Gastrocnemius medialis (tissue), 4 donors: ENCODE results near the gene EPB41L3. TPM values are rescaled to one million over a fixed set of nuclear protein-coding genes. Genes with fewer than 3 reads are reported as not detected.

Source experiments
- ATAC-seq, 2 donors: fragments of 150-250 bp; one replicate each; pipeline ENCODE4 v1.9.1; 2016
- DNase-seq, 2 donors: peaks; one replicate each; pipeline ENCODE4 v3.0.0-alpha.2; 2019
- H3K27ac ChIP-seq, 4 donors: fragments of 200-600 bp; sonication (generic); 1 replicate in 1 of 4; 2 replicates in 3 of 4; pipeline ENCODE4 v1.5.1; 2016 to 2018; ENCODE audit warnings: mild to moderate bottlenecking in 2 of 4, moderate library complexity in 1 of 4
- H3K27me3 ChIP-seq, 3 donors: fragments of 200-600 bp; sonication (generic) in 2 of 3; 1 replicate in 1 of 3; 2 replicates in 2 of 3; pipeline versions ENCODE4 v1.5.1 to v1.6.0; 2016 to 2019; ENCODE audit warnings: mild to moderate bottlenecking in 1 of 3, moderate library complexity in 1 of 3
- H3K36me3 ChIP-seq, 2 donors: fragments of 200-600 bp; sonication (generic) in 1 of 2; one replicate each; pipeline ENCODE4 v1.5.1; 2017 to 2018
- H3K4me1 ChIP-seq, 2 donors: fragments of 200-600 bp; sonication (generic) in 1 of 2; one replicate each; pipeline ENCODE4 v1.5.1; 2016 to 2017; ENCODE audit warnings: mild to moderate bottlenecking in 2 of 2
- H3K4me3 ChIP-seq, 4 donors: fragments of 200-600 bp; sonication (generic) in 3 of 4; 1 replicate in 1 of 4; 2 replicates in 3 of 4; pipeline ENCODE4 v1.5.1; 2016 to 2019; ENCODE audit warnings: mild to moderate bottlenecking in 2 of 4
- H3K9me3 ChIP-seq, 3 donors: fragments of 200-600 bp; sonication (generic) in 2 of 3; 1 replicate in 1 of 3; 2 replicates in 2 of 3; pipeline ENCODE4 v1.5.1; 2016 to 2019
- POLR2A ChIP-seq, 2 donors: fragments of 450-650 bp; IDR thresholded peaks; one replicate each; pipeline ENCODE4 v1.6.1; 2017; ENCODE audit warnings: antibody characterized with exemption in 2 of 2, mild to moderate bottlenecking in 2 of 2, moderate library complexity in 2 of 2
- in situ Hi-C, 4 donors: fragments of 200-750 bp; cut with MboI; loops; one replicate each; pipeline versions ENCODE4 v1.15.0 to v1.8.0; 2017; ENCODE audit warnings: low sequenced_read_pairs in 4 of 4
- intact Hi-C: fragments of 100-400 bp; cut with DNase I; formaldehyde crosslinking; loops from one replicate; pipeline ENCODE4 v1.15.1; 2023; ENCODE audit warnings: low total_unique reads
- total RNA-seq, 4 donors: library from RNA; depleted of rRNA; stranded (reverse); fragments of >200 nt; gene quantifications; one replicate each; pipeline versions ENCODE4 v1.1.0 to v1.2.3, GENCODE V29; 2016
- TF ChIP-seq, protein P1 (sequence below), 5 experiments: fragments of 450-650 bp in 3 of 5; fragments of 200-600 bp in 2 of 5; sonication (generic) in 2 of 5; IDR thresholded peaks in 4 of 5; conservative IDR thresholded peaks in 1 of 5; 1 replicate in 4 of 5; 2 replicates in 1 of 5; pipeline ENCODE4 v1.5.1; 2016 to 2019; ENCODE audit warnings: antibody characterized with exemption in 5 of 5, mild to moderate bottlenecking in 3 of 5, moderate library complexity in 3 of 5

EPB41L3 gene
- total RNA-seq, 4 donors from 2014 or later = 9.2 to 24.4 (median 14.5) TPM

DNA sequence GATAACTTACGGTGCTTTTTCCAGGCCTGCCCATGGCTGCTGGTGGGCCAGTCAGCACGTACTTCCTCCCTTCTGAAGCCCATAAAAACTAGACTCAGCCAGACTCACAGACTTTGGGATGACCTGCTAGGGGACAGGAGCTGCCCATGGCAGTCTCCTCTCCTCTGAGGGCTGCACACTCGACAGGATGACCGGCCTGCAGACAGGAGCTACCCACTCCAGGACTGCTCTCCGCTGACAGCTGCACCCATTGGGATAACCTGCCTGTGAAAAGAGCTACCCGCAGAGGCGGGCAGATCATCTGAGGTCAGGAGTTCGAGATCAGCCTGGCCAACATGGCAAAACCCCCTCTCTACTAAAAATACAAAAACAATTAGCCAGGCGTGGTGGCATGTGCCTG is 75.4 kb downstream of the EPB41L3 start:
- Histone ChIP-seq H3K9me3 (no peaks in the 10 kb centered on the region), H3K4me1 (no peaks in the 10 kb centered on the region), H3K27me3 (no peaks in the 10 kb centered on the region), H3K27ac (no peak overlapping the region), H3K36me3 (no peaks in the 10 kb centered on the region), H3K4me3 (no peak overlapping the region)
- no peak for TF ChIP-seq POLR2A (IDR thresholded peaks at IDR 0.05)
- TF ChIP-seq, protein P1, sequence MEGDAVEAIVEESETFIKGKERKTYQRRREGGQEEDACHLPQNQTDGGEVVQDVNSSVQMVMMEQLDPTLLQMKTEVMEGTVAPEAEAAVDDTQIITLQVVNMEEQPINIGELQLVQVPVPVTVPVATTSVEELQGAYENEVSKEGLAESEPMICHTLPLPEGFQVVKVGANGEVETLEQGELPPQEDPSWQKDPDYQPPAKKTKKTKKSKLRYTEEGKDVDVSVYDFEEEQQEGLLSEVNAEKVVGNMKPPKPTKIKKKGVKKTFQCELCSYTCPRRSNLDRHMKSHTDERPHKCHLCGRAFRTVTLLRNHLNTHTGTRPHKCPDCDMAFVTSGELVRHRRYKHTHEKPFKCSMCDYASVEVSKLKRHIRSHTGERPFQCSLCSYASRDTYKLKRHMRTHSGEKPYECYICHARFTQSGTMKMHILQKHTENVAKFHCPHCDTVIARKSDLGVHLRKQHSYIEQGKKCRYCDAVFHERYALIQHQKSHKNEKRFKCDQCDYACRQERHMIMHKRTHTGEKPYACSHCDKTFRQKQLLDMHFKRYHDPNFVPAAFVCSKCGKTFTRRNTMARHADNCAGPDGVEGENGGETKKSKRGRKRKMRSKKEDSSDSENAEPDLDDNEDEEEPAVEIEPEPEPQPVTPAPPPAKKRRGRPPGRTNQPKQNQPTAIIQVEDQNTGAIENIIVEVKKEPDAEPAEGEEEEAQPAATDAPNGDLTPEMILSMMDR (IDR thresholded peaks at IDR 0.05 in 4 of 5, conservative IDR thresholded peaks at IDR 0.05 in 1 of 5) = no peak
- in situ Hi-C loops (no loop called here), intact Hi-C loops (no loop called here)
- no peak for DNase-seq
- ATAC-seq = no peak

- no peaks in the 10 kb centered on the region for H3K36me3 ChIP-seq
- no peaks in the 10 kb centered on the region for H3K4me1 ChIP-seq
- H3K9me3 ChIP-seq = no peaks in the 10 kb centered on the region
- TF ChIP-seq POLR2A (IDR thresholded peaks at IDR 0.05) = no peak
- TF ChIP-seq, protein P1 (IDR thresholded peaks at IDR 0.05 in 4 of 5, conservative IDR thresholded peaks at IDR 0.05 in 1 of 5) = no peak
- intact Hi-C loops = no loop called here
- DNase-seq (no peak), ATAC-seq (no peak)
- H3K27ac ChIP-seq = no peak overlapping the region
- no peak overlapping the region for H3K4me3 ChIP-seq
- in situ Hi-C loops = no loop called here
- H3K27me3 ChIP-seq = no peaks in the 10 kb centered on the region
Observed at GRCh38 chr18:5467671-5468070, 76.1 kb downstream of the EPB41L3 start.

GRCh38 chr18:5466256-5466655 is 77.5 kb downstream of the EPB41L3 start:
- TF ChIP-seq POLR2A (IDR thresholded peaks at IDR 0.05) = no peak
- TF ChIP-seq, protein P1 (IDR thresholded peaks at IDR 0.05 in 4 of 5, conservative IDR thresholded peaks at IDR 0.05 in 1 of 5) = no peak
- H3K27me3 ChIP-seq = no peaks in the 10 kb centered on the region
- no peaks in the 10 kb centered on the region for H3K4me1 ChIP-seq
- no peak for ATAC-seq
- H3K36me3 ChIP-seq = no peaks in the 10 kb centered on the region
- H3K27ac ChIP-seq = no peak overlapping the region
- in situ Hi-C loops (no loop called here), intact Hi-C loops (no loop called here)
- H3K4me3 ChIP-seq = no peak overlapping the region
- no peak for DNase-seq
- no peaks in the 10 kb centered on the region for H3K9me3 ChIP-seq

- H3K27ac ChIP-seq = no peak overlapping the region
- DNase-seq (no peak), ATAC-seq (no peak)
- H3K4me3 ChIP-seq = no peak overlapping the region
- H3K4me1 ChIP-seq = no peaks in the 10 kb centered on the region
- in situ Hi-C loops (no loop called here), intact Hi-C loops (loop anchor here (5.0 kb wide), 1 partner anchor 48 kb away; no protein-coding TSS in a partner anchor)
- H3K9me3 ChIP-seq = no peaks in the 10 kb centered on the region
- no peak for TF ChIP-seq POLR2A (IDR thresholded peaks at IDR 0.05)
- TF ChIP-seq, protein P1 (IDR thresholded peaks at IDR 0.05 in 4 of 5, conservative IDR thresholded peaks at IDR 0.05 in 1 of 5) = no peak
- no peaks in the 10 kb centered on the region for H3K36me3 ChIP-seq
- no peaks in the 10 kb centered on the region for H3K27me3 ChIP-seq
Observed at GRCh38 chr18:5464251-5464650, 79.5 kb downstream of the EPB41L3 start.

- no peaks in the 10 kb centered on the region for H3K27me3 ChIP-seq
- intact Hi-C loops = loop anchor here (5.0 kb wide), 1 partner anchor 48 kb away; no protein-coding TSS in a partner anchor
- ATAC-seq (no peak), DNase-seq (no peak)
- no peak overlapping the region for H3K4me3 ChIP-seq
- H3K27ac ChIP-seq = no peak overlapping the region
- no peaks in the 10 kb centered on the region for H3K36me3 ChIP-seq
- no peaks in the 10 kb centered on the region for H3K9me3 ChIP-seq
- TF ChIP-seq POLR2A (IDR thresholded peaks at IDR 0.05) = no peak
- TF ChIP-seq, protein P1 (IDR thresholded peaks at IDR 0.05 in 4 of 5, conservative IDR thresholded peaks at IDR 0.05 in 1 of 5) = no peak
- in situ Hi-C loops = no loop called here
- no peaks in the 10 kb centered on the region for H3K4me1 ChIP-seq
Observed at GRCh38 chr18:5463831-5464230, 80.0 kb downstream of the EPB41L3 start.
